HG03045 (cell line): Measurements from ENCODE around the gene ADCY6.

Experiments
- ATAC-seq: cut with Tn5 transposase; IDR thresholded peaks from one replicate; pipeline ENCODE4 v1.9.1; 2021; ENCODE audit warnings: mild to moderate bottlenecking, moderate library complexity; ENCODE audit not compliant: unreplicated experiment

The ADCY6 gene

DNA sequence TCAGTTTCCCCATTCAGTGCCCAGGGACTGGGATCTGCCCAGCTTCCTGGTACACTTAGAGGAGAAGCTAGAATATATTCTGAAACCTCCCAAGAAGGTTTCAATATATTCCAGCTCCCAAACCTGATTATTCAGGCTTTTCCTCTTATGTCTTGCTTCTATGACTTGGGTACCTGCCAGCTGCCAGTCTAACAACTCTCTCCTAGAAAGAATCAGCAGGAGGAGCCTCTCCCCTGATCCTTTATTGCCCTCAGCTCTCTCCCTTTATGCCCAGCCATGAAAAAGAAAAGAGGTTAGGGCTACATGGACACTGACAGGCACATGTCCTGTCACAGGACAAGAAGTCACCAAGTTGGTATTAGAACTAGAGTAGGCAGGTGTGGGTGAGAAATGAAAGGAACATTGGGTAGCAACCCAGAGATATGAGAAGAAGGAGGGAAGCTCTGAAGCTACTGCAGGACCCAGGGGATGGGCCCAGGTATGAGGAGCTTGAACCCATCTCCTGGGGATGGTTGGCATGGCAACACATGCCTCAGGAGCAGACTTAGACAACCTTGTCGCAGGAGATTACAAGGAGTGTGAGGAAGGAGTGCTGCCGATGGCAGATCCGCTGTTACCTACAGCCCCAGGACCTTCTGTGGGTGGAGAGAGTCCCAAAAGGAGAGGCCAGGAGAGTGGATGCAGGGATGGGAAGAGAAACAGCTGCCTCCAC is 27.4 kb upstream of the ADCY6 start:
- no peak for ATAC-seq

DNA sequence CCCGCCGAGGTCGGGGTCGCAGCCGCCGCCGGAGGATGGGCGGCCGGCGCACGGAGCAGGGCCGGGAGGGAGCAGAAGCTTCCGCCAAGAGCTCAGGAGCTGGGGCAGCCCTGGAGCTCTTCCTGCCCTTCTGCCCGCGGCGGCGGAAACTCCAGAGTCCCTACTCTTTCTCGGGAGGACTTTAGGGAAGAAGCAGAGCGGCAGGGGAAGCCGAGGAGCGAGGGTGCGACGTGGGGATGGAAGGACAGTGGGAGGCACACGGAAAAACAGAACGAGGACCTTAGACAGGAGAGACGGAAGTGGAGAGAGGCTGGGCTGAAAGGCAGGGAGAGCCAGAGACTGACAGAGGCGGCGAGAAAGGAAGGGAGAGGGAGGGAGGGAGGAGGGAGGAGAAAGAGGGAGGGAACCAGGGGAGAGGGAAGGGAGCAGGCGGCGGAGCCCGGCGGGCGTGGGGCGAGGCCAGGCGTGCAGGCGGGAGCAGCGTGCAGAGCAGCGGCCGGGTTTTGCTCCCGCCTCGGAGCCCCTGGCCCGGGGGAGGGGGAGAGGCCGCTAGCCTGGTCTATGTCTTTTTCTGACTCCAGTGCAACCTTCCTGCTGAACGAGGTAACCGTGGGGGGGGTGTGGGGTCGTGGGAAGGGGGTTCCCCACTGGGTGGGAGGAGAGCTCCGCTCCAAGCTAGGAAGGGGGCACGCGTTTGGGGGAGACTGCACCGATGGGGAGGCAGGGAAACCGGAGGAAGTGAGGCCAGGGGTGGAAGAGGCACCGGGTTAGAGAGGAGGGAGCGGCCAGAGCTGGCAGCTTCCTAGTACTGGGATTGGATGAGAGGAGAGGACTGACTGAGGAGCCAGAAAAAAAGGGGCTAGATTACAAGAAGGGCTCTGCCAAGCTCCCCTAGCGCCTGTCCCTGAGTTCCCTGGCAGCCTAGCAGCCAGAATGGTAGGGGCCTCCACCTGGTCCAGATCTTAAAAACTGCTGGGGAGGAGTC is 26.5 kb upstream of the ADCY6 start:
- peak; percentile 36 for ATAC-seq

DNA sequence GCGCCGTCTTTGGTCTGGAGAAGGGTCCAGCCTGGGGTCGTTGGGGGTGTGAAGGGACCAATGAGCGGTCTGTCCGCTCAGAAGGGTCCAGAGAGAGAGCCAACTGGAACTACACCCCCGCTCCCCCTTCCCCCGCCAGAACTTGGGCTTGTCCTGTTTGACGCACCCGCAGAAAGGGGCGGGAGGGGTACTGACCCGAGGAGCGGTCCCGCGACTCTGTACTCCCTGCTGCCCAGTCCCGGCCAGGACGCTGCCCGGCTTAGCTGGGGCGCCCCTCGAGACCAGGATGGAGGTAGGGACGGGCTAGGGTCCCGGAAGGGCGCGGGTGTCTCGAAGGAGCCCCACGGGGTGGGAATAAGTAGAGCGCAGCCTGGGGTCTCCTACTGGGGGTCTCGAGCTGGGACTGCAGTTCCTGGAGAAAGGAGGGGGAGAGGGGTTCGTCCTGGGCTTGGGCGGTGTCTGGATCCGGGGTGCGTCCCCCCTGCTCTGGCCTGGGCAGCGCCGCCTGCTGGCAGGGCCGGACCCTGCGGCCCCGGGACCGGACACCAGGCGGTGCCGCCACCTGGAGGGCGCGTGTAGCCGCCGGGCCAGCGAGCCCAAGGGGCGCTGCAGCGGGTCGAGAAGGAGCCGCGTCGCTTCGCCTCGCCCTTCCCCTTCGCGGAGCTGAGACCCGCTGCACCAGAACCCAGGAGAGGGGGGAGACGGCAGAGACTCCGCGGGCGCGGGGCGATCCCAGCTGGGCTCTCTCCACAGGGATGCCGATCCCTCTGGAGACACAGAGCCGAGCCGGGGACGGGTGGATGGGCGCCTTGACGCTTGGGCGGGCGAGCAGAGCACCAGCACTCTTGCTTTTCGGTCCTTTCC is 25.6 kb upstream of the ADCY6 start:
- ATAC-seq, result peak; percentile 79

DNA sequence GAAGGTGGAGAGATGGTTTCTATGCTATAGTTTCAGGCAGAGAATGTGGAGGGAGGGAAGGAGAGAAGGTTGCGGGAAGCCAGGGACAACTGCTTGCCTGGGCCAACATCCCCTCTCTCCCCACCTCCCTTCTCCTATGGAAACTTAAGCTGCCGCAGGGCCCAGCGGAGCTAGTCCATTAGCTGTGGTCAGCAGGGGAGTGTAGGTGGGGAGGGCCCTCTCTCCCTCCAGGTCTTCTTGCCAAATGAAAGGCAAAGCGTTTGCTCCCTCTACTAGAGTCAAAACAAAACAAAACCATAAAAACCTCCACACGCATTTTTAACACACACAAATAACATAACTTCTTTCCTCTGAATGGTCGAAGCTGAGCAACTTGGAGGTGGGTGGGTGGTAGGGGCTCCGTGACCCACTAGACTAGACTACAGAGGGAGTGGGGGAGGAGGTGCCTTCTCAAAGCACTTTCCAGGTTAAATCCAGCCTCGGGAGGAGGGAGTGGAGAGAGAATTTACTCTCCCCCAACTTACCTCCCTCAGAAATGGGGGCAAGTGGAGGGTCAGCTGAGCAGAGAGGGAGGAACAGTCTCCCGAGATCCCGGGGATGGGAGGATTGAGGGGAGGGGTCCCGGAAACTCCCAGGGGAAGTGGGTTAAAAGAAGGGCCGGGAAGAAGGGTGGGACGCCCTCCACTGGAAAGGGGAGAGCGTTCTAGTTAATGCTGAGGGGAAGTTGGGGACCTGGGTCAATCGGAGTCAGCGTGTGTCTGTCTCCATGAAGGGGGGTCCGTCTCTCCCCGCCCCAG is 24.8 kb upstream of the ADCY6 start:
- no peak for ATAC-seq

DNA sequence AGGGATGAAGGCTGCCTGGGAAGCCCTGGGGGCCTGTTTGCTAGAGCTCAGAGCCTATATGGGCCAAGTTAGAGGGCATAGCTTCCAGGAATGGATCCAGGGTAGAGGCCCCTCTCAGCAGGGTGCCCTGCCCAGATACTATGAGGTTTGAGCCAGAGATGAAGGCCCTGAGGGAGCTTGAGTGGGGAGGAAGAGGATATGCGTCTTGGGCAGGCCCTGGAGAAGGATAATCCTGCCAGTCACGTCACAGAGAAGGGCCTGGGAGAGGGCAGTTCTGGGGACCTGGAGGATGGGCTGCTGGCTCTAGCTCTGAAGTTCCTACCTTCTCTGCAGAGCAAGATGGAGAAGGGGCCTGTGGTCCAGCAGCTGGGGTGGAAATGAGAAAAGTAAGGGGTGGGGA is 23.5 kb upstream of the ADCY6 start:
- no peak for ATAC-seq

DNA sequence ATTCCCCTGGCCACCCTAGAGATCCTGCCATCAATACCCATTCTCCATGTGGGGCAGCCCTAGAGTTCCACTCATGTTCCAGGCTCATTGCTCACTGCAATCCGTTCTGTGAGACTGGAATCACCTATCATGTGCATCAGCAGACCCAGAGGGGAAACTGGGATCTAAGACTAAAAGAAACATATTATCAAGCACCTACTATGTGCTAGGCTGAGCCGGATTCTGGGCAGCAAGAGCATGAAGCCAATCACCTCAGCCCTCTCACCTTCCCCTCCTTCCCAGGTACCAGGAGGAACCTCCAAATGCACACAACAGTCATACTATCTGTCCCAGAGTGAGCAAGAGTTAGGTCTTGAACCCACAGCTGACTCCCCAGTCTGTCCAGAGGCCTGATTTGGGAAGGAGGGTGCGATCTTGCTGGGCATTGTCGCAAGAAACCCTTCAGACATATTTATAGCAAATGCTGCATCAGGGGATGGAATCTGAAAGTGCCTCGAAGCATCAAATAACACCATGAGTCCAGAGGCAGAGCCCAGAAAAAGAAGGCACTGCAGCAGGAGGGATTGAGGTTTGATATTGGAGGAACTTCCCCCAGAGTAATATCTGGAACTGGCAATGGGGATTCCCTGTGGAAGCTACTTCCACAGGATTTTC is 22.7 kb upstream of the ADCY6 start:
- no peak for ATAC-seq

DNA sequence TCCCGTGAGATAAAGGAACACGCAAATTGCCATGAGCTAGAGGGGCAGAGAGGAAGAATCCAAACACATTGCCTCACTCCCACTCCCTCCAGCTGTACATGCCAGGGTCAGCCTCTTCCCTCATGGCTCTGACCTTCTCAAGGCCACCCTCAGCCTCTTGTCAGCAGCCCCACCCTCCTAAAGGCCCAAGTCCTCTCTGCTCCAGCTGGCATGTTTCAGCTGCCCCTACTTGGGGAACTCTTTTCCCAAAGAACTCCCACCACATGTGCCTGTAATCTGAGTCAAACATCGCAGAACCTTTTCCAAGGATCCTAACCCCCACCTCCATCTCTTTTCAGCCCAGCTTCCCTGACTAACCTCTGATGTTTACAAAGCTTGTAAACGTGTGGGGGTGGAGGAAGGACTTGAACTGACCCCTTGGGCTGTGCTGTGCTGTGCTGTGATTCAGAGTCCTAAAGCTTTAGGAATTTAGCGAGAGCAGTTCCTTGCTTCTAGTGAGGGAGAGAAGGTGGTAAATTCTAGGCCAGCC is 22.1 kb upstream of the ADCY6 start:
- no peak for ATAC-seq

DNA sequence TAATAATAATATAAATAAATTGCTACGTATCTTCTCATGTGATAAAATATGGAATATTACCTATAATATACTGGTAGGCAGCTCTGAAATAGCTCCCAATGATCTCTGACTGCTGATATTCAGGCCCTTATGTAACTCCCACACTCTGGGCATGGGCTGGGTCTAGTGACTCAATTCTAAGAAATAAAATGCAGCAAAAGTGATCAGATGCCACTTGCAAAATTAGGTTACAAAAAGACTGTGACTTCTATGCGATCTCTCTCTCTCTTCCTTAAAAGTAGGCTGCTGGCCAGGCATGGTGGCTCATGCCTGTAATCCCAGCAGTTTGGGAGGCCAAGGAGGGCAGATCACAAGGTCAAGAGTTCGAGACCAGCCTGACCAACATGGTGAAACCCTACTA is 19.1 kb upstream of the ADCY6 start:
- ATAC-seq, result no peak

DNA sequence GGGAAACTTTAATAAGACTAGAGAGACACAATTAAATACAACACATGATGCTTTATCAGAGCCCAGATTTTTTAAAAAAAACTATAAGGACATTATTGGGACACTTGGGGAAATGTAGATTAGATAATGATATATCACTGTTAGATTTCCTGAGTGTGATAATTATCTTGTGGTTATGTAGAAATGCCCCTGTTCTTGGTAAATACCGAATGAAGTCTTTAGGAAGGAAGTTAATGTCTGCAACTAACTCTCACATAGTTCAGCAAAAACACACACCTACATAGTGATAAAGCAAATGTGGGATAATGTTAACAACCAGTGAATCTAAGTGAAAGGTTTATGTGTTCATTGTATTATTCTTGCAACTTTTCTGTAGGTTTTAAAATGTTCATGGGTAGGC is 14.8 kb upstream of the ADCY6 start:
- ATAC-seq, result no peak

DNA sequence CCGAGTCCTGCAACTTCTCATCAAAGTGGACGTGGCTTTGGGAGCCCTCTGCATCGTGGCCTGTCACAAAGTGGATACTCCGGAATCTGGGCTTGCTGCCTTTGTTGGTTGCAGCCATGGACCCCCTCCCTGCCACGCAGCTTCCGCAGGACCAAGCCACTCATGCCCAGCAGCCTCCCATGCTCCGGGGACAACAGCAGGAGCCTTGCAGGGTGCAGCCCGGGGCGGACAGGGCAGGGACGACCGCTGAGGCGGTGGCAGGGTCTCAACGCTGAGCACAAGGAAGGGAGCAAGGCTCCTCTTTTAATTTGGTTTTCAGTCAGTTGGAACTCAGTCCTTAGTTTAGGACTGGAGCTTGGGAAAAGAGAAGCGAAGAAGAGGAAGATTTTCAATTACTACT is 12.1 kb upstream of the ADCY6 start:
- no peak for ATAC-seq

DNA sequence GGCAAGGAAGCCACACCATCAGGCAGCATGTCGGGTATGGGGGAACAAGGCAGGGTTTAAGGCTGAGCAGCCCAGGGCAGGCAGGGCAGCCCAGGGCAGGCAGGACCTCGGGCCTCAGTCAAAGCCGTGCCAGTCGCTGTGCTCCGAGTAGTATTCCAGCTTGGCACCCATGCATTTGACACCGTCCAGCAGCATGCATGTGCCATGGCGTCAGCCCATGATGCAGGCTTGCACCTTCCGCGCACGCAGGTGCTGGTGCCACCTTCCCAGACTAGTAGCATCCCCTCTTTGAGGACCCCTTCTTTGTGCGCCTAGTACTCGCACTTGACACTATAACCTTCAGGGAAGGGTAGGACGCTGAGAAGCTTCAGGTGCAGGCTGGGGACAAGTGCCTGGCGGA is 11.6 kb upstream of the ADCY6 start:
- no peak for ATAC-seq

DNA sequence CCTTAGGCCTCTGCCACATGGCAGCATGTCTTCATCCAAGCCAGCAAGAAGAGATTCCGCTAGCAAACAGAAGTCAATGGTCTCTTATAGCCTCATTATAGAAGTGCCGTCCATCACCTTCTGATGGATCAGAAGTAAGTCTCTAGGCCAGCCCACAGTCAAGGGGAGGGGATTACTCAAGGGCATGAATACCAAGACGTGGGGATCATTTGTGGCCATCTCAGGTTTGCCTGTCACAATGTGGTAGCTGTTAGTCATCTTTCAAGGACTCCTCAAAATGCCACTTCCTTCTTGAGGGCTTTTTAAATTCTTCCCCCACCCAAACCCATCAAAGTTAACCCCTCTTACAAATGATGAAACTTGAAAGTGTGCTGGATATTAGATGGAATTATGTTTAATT is 8.1 kb upstream of the ADCY6 start:
- no peak for ATAC-seq

DNA sequence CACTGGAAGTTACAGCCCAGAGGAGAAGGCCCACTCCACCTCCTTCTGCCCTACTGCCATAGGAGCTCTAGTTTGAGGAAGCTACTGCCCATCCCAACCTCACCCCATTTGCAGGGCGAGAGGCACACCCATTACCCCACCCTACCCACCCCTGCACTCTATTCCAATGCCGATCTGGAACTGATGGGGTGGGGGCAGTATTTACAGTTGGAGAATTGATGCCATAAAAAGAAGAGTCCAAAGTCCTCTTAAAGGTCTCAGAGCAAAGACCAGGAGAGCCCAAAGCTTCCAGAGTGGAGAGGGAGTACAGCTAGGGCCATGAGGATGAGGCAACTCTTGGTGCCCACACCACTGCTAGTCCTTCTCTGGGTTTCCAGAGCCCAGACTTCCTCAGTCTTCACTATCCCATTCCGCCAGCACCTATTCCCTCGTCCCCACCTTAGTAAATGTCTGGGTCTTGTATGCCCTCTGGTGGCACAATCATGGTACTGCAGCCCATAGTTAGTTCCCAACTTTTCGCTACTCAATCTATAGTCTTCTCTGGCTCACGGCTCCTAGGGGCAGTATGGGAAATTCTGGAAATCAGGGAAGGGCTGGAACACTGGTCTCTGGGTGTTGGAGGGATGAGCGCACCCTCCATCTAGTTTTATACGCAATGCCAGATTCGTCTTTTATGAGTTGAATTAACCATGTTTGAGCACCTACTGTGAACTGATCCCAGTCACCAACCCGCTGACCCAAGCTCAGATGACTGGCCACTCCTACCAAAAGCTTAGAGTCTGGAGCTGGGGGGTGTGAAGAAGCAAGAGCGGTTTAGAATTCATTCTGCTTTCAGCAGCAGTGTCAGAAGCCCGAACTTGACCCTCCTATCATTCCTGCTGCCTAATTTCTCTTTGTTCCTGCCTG is 6.9 kb upstream of the ADCY6 start:
- ATAC-seq, result no peak

DNA sequence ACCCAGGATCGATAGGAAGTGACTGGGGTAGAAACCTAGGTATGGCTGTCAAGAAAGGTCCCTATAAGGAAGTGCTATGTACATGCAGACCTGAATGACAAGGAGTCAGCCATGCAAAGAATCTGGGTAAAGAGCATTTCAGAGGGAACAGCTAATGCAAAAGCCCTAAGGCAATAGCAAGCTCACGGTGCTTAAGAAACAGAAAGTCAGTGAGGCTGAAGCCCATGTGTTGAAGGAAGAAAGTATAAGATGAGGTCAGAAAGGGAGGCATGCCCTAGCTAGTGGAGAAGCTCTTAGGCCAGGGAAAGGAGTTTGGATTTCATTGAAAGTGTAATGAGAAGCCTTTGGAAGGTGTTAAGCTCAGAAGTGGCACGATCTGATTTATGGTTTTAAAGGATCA is 6.0 kb upstream of the ADCY6 start:
- ATAC-seq, result no peak

DNA sequence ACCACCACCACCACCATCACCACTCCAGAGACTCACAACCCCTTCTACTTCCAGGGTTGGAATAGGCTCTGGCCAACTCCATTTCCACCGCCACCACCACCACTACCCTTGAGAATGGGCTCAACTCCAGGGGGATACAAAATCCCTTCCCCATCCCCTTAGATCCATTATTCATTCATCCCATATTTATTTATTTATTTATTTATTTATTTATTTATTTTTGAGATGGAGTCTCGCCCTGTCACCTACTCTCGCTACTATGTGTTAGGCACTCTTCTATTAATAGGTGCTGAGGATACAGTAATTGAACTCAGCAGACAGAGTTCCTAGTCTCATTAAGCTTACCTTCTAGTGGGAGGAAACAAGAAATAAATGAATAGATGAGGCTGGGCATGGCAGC is 4.8 kb upstream of the ADCY6 start:
- ATAC-seq, result no peak

DNA sequence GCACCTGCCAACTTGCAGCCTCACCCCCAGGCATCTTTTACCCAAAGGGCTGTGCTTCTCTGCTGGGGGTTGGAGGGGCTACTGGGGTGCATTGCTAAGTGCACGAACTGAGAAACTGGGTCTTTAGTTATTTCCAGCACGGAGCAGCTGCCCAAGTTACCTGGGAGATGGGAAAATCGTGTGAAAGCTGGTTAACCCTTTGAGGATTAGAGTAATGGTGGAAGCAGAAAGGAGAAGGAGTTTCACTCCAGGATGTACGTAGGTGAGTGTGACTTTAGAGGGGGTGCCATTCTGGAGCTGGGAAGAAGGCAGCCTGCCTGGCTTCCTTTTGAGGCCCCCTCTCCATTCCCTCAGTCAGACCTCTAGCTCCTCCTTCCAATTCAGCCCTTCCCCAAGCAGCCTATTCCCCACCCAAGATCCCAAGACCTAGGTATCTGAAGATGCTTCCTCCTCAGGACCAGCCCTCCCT is 1.0 kb upstream of the ADCY6 start:
- ATAC-seq, result no peak

DNA sequence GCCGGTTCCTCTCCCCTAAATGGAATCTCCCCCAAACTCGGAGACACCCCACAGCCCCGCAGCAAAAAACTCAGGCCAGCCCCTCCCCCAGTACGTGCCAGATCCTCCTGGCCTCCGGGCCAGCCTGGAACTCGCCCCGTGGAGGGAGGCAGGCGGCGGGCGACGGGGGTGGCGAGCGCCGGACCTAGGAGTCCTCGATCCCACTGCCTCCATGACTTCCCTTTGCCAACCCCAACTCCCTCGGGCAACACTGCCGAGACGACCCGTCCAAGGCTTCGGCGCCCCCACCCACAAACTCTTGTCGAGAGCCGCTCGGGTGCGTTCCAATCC is 400 bp downstream of the ADCY6 start:
- no peak for ATAC-seq

DNA sequence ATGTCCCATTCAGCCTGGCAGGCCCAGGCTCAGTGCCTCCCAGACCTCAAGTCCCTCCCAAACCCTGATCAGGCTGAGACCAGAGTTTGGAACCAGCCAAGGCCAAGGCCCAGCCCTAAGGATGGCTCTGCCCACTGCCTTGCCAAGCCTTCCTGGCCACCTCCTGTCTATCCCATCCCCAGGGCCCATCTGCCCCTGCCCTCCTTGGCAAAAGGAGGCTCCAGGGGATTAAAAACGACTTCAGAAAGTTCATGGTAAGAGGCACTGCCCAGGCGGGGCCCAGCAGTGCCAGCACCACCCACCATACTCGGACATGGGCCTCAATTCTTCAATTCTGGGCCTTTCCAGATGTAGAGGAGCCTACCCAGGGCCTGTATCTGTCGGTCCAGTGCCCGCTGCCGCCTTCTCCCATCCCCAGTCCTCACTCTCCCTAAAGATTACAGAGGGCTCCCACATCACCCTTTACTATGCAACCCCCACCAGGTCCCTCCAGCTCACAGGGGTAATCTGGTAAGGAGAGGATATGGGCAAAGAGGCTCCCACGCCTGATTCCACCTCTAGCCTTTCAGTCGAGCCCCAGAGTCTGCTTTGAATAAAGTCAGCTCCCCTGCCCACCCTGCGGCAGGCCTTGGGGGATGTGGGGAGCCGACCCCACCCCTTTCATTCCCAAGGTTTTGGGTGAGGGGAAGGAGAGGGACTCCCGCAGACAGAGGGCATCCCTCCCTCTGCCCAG is 932 bp downstream of the ADCY6 start:
- ATAC-seq, result no peak
